HG03039 (cell line): ENCODE results near the gene ATOH7.
"Not testable (repeated sequence)": the region's sequence is repeated elsewhere in the genome, so short reads cannot be mapped to it uniquely, and the experiment has no call there.

Experiments used
- ATAC-seq: cut with Tn5 transposase; IDR thresholded peaks from one replicate; pipeline ENCODE4 v1.9.1; 2021; ENCODE audit warnings: mild to moderate bottlenecking, moderate library complexity; ENCODE audit not compliant: unreplicated experiment

The ATOH7 gene

DNA sequence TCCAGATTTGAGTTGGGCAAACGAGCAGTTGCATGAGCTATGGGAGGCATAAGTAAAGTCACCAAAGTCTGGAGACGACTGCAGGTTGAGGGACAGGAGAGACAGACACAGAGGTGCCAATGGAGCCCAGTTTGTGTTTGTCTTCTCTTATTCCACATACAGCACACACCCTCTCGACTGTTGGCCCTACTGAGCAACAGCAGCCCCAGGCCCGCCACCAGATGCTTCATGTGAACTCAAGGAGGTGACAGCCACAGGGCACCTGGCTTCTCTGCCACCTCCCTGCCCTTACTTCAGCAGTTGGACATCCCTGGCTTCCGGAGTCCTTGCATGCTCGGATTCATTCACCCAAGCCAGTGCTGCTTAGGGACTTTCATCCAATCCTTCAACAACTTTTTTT lies 6.5 kb upstream of the ATOH7 start:
- ATAC-seq, result no peak

- ATAC-seq, result no peak
These were observed 5.3 kb upstream of the ATOH7 start for GRCh38 chr10:68237173-68237572.

DNA sequence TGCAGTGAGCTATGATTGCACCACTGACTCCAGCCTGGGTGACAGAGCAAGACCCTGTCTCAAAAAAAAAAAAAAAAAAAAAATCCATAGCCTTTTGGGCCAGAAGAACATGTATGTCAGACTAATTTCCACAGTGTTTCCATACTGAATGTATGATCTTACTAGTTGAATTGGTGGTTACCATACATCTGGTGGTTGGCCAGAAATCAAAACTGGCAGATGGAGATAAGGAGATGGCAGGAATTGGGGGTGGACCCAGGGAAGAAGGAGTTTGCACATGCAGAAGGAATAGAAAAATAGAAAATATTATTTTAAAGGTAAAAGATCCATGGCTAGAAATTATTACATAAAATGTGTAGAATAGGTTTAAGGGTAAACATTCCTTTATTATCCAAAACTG lies 3.7 kb upstream of the ATOH7 start:
- no peak for ATAC-seq

- ATAC-seq, result no peak
These were observed 3.2 kb upstream of the ATOH7 start for GRCh38 chr10:68235111-68235510.

DNA sequence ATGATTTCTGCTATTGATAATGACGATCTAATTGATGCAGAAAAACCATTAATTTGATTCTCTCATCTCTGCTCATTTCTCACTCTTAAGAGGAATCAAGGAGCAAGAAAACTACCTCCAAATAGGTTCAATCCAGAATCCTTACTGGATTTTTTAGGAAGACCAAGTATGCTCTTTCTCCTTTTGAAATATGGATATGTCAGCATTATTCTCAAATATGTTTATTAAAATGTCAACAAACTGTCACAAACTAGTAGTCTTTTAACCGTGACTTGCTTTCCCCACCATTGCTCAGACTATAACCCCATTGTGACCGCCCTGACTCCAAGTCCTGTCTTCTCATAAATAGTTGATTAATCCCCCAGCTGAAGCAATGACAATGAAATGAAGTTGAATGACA lies 1.1 kb upstream of the ATOH7 start:
- ATAC-seq, result no peak

- peak; percentile 84 for ATAC-seq
These were observed 652 bp downstream of the ATOH7 start for GRCh38 chr10:68231106-68231816.

DNA sequence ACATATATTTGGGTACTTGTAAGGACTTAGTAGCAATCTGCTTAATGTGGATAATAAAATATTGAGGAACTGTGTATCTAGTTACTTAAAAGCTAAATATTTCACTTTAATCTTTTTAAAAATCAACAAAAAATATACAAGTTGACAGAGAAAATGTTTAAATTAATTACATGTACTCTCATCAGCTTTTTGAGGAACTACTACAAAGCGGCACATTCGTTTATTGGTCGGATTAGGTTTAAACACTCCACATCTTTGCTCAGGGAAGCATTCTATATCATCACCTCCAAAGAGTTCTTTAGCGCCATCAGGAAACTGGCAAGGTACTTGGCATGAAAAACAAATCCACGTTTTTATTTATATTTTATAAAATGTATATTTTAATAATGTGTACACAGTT lies 1.6 kb downstream of the ATOH7 start:
- no peak for ATAC-seq

DNA sequence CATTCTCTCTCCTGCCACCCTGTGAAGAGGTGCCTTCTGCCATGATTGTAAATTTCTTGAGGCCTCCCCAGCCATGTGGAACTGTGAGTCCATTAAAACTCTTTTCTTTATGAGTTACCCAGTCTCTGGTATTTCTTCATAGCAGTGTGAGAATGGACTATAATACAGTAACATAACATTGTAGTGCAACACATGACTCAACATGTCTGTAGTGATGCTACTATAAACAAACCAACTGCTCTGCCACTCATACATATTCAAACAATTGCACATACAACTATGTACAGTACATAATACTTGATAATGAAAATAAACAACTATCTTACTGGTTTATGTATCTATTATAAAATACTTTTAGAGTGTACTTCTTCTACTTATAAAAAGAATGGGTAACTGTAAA lies 7.1 kb downstream of the ATOH7 start:
- ATAC-seq, result no peak

DNA sequence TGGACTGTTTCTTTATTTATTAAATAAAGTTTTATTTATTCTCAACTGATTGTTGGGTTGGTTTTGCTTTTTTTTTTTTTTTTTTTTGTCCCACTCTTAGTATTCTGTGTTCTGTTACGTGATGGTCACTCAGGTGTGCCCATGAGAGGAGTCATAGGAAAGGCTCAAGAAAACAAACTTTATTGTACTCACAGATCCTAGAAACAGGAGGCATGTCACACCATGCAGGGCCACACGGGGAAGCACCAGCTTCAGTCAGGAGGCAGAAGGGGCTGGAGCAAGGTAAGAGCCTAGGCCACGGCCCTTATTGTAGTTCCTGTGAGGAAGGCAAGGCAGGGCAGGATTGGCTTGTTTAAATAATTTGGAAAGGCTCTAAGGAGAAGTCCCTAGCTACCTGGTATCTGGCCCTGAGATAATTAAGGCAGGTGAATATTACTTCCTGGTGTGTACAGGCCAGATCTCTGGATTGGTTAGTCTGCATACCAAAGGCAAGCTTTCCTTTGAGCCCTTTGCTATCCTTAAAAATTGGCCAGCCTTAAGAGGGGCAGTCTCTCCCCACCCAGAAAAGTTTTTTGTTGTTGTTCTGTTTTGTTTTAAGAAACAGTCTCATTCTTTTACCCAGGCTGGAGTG lies 8.3 kb downstream of the ATOH7 start:
- no peak for ATAC-seq

DNA sequence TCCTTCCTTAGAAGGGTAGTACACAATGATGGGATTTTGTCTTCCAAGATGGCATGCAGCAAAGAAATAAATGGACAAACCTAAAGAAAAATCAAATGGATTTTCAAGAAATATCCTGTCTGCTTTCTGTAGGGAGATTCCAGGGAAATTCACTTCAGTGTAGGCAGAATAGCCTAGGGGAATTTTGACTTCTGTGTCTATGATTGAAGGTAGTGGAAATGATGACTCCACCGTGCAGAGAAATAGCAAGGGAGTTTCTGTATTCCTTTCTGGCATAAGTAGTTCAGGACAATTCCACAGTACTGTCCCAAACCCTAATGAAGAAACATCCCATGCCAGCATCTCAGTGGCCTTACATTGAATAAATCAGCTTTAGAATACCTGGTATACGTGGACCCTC lies 9.5 kb downstream of the ATOH7 start:
- no peak for ATAC-seq

DNA sequence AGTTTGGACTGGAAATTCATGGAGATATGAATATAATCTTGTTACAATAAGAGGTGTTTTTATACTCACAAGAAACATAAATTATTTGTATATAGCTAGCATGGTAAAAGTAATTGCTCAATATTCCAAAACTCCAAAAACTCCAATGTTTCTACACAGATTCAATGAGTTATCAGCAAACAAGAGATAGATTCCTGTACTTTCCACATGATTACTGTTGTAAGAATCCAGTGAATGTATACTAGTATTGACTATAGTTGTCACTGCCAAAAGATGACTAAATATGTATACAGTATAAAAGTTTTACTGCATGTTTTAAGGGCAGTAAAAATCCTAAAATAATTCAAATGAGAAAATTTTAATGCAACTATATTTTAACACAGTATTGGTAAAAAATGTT lies 10.7 kb downstream of the ATOH7 start:
- ATAC-seq, result no peak

GRCh38 chr10:68218786-68219185 lies 13.1 kb downstream of the ATOH7 start:
- no peak for ATAC-seq

DNA sequence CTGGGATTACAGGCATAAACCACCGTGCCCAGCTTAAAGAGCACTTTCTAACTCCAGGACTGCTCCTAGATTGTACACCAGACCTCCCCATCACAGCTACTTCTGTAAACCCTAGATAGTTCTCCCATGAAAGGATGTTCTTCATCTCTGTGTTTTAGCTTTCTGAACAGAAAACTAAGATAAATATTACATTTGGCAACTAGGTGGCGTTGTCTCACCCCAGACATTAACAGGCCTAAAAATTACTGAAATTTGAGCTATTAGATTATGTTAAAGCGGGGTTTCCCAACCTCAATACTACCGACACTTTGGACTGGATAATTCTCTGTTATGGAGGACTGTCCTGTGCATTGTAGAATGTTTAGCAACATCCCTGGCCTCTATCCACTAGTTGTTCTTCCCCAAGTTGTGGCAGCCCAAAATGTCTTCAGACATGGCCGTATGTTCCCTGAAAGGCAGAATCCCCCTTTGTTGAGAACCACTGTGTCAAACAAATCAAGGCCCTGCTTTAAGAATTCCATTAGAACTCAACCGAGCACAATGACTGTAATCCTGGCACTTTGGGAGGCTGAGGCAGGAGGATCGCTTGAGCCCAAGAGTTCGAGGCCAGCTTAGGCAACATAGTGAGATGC lies 19.1 kb downstream of the ATOH7 start:
- ATAC-seq, result no peak

DNA sequence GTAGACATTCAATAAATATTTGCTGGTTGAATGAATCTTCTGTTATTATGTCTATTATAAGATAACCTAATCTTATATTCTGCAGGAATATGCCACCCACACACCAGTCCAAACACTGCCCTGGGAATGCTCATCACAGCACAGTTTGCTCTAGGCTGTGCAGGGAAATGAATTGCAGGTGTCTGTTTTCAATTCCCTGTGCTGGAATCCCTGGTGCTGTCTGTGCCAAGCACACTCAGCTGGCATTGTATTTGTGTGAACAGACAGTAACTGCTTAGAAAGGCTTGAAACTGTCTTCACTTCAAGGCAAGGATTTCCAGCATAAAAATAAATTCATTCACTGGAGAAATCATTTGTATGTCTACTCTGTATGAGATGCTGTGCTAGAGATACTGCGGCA lies 20.2 kb downstream of the ATOH7 start:
- ATAC-seq, result no peak

GRCh38 chr10:68208424-68209042 lies 23.4 kb downstream of the ATOH7 start:
- no peak for ATAC-seq

DNA sequence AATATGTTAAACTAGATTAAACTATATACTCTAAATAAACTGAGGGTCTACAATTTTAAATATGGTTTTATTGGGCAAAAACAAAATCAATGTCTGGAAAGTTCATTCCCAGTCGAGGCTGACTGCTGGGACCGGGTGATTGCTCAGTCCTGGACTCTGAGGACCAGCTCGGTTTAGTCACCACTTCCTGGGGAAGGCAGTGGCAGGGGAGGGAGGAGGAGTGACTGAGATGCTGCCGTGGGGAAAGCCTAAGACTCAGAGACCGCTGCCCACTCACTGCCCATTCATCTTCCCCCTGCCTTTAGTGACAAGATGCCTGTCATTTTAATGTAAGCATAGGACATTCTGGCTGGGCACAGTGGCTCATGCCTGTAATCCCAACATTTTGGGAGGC lies 29.0 kb downstream of the ATOH7 start:
- no peak for ATAC-seq

- no peak for ATAC-seq
These were observed 35.2 kb downstream of the ATOH7 start for GRCh38 chr10:68196701-68197100.

DNA sequence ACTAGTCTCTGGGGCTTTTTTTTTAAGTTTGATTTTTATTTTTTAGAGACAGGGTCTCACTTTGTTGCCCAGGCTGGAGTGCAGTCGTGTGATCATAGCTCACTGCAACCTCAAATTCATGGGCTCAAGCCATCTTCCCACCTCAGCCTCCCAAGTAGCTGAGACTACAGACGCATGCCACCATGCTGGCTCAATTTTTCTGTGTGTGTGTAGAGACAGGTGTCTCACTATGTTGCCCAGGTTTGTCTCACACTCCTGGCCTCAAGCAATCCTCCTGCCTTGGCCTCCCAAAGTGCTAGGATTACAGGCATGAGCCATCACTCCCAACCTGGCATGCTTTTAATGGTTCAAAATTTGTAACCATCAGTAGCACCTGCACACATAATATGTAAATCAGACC lies 36.1 kb downstream of the ATOH7 start:
- not testable (repeated sequence) for ATAC-seq

GRCh38 chr10:68194290-68194689 lies 37.6 kb downstream of the ATOH7 start:
- no peak for ATAC-seq

DNA sequence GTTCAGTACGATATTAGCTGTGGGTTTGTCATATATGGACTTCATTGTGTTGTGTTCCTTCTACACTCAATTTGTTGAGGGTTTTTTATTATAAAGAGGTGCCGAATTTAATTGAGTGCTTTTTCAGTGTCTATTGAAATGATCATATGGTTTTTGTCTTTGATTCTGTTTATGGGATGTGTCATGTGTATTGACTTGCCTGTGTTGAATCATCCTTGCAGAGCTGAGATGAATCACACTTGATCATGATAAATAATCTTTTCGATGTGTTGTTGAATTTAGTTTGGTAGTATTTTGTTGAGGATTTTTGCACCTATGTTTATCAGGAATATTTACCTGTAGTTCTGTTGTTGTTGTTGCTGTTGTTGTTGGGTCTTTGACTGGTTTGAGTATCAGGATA lies 39.8 kb downstream of the ATOH7 start:
- ATAC-seq, result no peak

- ATAC-seq, result no peak
These were observed 43.1 kb downstream of the ATOH7 start for GRCh38 chr10:68188835-68189234.

DNA sequence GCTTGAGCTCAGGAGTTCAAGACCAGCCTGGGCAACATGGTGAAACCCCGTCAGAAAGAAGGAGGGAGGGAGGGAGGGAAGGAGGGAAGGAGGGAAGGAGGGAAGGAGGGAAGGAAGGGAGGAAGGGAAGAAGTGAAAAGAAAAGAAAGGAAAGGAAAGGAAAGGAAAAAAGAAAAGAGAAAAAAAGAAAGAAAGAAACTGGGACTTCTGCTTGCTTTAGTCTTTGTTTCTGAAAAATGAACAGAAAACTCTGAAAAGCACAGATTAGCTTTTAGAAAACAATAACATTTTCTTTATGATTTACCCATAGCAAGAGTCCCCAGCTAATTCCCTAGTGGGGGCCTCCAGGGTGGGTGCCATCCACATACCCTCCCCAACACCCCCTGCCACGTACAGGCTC lies 46.8 kb downstream of the ATOH7 start:
- ATAC-seq, result no peak
